Activated T-cell treated with anti-CD3 and anti-CD28 coated beads for 1 hour (primary cell): ENCODE data around the gene COL15A1.
"Not testable (repeated sequence)": the region's sequence is repeated elsewhere in the genome, so short reads cannot be mapped to it uniquely, and the experiment has no call there.

Experiments used
- DNase-seq: peaks from one replicate; pipeline ENCODE4 v3.0.0-alpha.2; 2020; ENCODE audit warnings: low read depth

COL15A1 gene

DNA sequence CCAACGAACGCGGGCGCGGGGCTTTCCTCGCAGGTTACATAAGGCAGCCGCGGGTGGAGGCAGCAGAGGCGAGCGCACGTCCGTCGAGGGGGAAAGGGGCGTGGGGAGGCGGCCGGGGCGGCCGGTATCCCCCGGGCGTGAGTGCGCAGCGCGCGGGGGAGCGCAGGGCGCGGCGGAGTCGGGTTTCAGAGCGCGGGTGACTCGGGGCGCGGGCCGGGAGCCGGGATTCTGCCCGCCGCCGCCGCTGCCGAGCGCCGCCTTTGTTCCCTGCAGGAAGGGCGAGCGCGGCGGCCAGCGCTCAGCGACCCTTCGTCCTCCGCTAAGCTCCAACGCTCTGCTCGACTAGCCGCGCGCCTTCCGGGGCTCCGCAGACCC is at the start of gene COL15A1:
Gene COL15A1, plus strand, starts transcription at position 226 of the 375 bp plus-strand sequence. CDS start 155 bp downstream, outside the sequence.
- DNase-seq: no peak

DNA sequence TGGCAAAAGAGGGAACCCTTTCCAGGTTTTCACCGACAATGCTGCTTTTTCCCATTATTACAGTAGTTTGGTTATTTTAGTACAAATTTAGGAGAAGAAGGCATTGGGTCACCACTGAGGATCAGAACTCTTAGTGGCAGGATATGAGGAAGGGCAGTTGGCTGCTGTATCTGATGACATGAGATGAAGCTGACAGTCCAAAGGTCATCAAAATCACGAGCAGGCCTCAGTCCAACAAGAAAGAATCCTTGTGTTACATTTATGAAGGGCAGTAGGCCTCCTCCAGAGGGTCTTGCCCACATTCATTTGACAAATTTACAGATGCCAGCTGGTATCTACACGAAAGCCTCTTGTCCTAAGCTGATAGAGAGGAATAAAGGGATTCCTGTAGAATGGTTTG is 49.5 kb upstream of the COL15A1 start:
- no peak for DNase-seq

DNA sequence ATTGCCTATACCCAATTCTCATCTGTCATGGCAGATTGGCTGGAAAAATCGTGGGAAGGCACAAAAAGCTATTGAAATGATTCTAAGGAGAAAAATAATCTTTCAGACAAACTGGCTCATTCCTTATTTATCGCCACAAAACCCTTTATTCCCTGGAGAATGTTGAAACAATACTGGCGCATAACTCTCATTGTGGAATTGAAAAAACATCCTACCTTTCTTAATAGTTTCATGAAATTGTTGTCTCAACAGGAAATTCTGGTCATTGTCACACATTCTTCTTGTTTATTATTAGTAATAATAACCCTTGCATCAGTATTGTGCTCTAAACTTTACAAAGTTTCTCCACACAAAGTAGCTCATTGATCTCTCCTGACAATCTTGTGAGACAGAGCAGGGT is 48.9 kb upstream of the COL15A1 start:
- no peak for DNase-seq

DNA sequence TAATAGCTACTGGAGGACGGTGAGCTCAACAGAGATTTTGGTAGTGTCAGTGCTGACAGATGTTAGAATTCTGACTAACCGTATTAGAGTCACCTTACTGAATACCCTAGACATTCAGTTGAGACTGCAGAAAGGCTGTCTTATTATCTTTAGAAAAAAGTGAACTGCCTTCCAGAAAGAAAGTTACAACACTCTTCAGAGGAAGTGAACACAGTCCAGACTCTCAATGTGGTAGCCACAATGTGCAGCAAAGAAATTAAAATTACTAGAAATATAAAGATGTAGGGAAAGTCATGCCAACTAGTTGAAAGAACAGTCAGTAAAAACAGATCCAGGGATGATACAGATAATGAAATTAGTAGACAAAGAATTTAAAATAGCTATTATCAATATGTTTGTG is 47.1 kb upstream of the COL15A1 start:
- DNase-seq: no peak

DNA sequence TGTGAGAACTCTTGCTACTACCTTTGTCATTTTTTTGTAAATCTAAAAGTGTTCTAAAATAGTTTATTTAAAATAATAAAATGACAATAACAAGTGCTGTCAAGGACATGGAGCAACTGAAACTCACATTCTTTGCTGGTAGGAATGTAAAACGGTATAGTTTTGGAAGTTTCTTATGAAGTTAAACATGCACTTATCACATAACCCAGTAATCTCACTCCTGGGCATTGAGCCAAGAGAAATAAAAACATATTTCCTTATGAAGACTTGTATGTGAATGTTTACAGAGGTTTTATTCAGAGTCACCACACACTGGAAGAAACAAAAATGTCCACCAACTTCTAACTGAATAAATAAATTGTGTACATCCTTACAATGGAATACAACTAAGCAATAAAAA is 46.0 kb upstream of the COL15A1 start:
- DNase-seq: no peak

DNA sequence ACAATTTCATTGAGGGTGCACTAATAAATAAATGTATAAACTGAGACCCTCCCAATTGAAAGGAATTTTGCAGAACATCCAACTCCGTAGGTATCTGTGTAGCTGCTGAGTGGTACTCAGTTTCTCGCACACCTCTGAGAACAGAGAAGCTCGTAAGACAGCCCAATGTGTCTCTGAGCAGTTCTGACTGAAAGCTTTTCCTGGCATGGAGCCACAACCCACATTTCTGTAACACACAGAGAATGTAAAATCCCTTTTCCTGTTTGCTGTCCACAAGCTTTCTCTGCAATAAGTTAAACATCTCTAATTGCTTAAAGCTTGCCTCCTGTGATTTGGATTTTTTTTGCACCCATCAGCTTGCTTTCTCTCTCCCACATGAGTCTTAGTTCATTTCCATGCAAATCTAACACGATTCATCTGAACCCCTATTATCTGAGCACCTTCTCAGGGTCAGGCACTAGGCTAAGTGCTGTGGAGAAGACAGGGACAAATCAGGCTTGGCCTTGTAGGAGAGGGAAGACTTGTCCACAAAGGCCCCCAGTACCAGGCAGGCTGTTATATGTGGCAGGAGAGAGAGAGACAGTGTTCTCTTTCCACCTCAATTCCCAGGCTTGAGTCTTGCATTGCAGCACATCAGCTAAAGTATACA is 44.2 kb upstream of the COL15A1 start:
- DNase-seq: no peak

DNA sequence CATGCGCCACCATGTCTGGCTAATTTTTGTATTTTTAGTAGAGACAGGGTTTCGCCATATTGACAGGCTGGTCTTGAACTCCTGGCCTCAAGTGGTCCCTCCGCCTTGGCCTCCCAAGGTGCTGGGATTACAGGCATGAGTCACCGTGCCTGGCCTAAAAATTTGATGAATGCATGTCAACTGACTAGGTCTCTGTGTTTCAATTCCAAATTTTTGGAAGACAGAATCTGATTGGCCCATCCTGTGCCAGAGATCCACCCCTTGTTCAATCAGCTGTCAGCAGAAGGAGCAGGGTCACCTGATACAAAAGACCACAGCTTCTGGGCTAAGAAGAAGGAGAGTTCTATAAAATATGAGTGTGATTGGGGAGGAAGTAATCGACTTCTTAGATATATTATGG is 43.5 kb upstream of the COL15A1 start:
- DNase-seq: no peak

DNA sequence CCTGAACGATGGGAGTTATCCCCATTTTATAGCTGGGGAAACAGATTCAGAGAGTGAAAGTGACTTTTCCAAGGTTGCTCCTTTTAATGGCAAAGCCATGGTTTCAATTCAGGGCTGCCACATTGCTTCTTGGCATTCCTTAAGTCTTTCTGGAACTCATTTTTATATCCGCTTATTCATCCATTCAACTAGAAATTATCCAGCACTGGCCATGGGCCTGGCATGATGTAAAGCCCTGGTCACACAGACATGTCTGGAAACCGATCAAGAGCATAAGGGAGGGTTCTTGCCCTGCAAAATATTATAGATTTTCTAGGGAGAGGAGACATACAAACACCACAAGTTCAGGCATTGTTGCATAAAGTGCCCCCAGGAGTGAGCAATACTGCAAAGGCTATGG is 43.0 kb upstream of the COL15A1 start:
- no peak for DNase-seq

DNA sequence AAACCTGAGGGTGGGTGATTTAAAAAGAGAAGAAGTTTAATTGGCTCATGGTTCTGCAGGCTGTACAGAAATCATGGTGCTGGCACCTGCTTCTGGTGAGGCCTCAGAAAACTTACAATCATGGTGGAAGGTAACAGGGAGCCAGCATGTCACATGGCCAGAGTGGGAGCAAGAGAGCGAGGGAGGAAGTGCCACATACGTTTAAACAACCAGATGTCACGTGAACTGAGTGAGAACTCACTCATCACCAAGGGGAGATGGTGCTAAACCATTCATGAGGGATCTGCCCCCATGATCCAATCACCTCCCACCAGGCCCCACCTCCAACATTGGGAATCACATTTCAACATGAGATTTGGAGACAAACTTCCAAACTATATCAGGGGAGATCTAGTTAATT is 41.9 kb upstream of the COL15A1 start:
- not testable (repeated sequence) for DNase-seq

DNA sequence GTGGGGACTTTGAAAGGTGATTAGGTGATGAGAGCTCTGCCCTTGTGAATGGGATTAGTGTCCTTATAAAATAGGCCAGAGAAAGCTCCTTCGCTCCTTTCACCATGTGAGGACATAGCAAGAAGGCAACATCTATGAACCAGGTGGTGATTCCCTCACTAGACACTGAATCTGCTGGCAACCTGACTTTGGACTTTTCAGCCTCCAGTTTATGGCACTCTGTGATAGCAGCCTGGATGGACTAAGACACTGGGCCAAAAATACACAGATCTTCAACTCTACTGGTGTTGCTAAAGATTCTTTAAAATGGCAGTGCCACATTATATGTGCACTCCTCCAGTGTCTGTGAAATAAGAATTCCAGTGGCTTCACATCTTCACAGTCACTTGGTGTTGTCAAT is 41.2 kb upstream of the COL15A1 start:
- DNase-seq: no peak

DNA sequence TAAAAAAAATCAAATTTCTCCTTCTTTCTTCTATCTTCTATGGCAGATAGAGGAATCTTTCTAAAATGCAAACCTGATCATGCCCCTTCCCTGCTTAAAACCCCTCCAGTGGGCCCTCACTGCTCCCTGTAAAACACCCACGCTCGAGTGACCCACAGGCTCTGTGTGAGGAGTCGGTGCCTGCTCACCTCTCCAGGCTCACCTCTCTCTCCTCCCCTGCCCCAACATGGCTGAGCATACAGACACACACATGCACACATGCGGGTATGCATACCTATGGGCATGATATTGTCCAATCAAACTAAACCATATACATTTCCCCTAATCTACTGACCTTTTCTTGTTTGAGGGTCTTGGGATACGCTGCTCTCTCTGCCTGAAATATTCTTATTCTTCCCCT is 40.8 kb upstream of the COL15A1 start:
- no peak for DNase-seq

DNA sequence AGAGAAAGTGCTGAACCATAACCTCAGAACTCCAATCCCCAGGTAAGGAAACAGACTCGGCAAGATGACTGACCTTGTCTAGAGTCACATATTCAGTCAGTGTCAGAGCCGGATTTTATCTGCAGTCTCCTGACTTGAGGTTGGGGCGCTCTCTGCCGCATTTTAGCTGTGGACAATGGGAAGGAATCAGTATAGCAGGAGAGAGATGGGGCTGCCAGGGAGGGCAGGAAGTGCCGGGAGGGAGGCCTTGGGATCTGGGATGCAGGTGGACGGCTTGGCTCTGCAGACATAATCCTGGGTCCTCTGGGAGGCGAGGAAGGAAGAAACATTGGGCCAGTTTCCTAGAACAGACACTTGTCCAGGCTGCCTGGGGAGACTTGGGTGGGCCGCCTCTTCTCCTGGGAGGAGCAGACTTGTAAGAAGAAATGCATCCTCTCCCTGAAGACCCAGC is 39.7 kb upstream of the COL15A1 start:
- no peak for DNase-seq

DNA sequence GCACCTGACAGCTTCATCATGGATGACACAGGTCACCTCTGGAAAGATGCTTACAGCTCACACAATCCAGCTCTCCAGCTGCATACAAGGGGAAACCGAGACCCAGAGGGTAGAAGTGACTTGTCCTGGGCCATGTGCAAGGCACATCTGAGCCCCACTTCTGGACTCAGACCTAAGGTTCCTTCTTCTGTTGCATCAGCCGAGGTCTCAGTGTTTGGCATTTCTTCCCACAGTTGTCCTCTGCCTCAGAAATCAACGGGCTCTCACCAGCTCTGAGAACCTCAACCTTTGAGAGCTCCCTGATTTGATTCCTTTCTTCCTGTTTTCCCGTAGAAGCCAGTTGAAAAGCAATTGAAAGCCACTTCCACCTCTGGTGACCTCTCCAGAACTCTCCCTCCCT is 38.7 kb upstream of the COL15A1 start:
- DNase-seq: no peak

DNA sequence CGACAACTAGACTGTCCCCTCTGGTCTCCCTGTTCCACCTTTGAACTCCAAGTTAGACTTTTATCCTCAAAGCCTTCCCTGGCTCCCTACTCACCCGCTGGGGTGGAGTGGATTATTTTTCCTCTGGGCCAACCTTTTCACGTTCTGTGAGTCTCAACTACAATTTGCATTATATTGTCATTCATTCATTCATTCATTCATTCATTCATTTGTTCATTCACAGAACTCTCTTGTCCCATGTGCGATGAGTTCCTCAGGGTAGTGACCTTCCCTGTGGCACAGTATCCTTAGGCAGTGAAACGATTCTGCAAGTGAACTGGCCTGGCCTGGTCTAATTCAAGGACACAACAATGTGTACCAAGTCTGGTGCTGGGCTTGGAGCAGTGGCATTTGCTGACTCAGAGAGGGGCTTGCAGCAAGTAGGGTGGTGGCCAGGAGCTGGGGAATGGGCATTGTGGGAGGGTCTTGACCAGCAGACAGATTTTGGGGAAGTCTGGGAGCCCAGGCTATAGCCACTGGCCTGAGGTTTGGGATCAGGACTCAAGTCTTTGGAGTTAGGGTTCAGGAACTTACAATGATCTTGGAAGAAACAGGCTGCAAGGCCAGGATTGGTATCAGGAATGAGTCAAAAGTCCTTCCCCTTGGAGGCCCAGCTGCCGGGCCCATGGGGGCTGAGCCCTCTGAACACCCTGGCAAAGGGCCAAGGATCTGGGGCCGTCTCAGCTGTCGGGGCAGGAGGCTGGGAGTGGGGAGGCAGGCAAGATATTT is 37.2 kb upstream of the COL15A1 start:
- DNase-seq: no peak

DNA sequence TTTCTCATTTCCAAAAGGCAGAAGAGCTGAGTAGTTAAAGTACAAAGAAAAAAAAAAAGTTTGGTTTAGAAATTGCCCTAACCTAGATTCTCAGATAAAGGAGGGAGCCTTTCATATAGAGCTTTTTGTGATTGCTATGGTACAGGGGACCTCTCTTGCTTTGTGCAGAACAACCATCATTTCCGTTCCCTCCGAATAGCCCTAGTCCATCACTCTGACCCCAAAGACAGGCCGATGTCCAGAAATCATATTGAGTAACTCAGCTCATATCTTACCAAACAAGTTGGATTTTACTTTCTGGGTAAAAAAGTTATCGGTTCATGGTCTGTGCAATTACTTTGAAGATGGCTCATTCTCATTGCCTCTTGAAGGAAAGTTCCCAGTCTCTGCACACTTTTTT is 36.7 kb upstream of the COL15A1 start:
- DNase-seq: no peak

DNA sequence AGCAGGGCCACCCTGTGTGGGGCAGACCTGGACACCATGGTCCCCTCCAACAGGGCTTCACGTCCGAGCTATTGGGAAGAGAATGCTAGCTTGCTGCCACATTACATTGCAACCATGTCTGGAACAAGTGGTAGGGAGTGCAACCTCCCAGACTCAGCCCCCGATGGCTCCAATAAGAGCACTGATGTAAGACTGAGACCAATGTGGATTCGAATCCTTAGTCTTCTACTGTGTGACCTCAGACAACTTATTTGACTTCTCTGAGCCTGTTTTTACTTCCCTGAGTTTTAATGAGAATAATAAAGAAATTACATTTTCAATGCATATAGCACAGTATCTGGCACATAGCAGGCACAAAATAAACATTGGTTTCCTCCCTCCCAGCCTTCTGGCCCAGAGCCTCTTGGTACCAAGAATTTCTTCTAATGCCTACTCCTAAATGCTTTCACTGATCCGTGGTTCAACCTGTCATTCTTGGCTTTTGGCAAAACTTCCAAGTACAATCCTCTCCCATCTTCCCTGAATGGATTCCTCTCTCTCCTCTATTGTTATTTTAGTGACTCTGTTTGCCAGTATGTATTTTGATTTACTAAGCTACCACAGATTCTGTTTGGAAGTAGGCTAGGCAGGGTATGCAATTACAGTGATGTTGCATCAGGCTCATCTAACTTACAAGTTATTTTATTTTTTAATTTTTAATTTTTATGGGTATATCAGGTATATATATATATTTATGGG is 34.6 kb upstream of the COL15A1 start:
- DNase-seq: no peak

DNA sequence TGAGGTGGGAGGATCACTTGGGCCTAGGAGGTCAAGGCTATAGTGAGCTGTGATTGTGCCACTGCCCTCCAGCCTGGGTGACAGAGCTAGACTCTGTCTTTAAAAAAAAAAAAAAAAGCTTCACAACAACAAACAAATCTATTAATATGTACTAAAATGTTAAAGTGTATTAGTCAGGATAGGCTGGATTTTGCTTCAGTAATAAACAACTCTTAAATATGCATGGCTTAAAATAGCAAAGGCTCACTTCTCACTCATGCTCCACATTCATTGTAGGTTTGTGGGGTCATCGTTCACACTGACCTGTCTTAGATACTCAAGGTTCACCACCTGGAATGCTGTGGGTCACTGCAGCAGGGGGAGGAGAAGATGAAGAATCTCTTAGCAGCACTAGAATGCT is 33.8 kb upstream of the COL15A1 start:
- DNase-seq: no peak

DNA sequence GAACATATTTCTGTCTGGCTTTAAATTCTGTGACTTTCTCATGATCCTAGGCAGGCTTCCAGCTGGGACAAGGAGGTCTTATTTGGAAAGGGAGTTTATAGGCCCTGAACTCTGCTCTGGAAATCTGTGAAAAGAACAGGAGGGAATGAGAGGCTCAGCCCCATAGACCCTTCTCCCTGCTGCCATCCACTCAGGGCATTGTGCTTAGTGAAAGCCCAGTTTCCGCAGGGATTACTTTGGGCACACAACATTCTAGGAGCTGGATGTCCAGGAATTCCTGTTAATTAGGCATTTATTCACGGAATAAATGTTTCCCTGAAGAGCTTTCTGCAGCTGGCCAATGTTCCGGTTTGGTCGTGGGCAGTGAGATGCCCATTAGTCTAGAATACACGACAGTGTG is 32.7 kb upstream of the COL15A1 start:
- no peak for DNase-seq

DNA sequence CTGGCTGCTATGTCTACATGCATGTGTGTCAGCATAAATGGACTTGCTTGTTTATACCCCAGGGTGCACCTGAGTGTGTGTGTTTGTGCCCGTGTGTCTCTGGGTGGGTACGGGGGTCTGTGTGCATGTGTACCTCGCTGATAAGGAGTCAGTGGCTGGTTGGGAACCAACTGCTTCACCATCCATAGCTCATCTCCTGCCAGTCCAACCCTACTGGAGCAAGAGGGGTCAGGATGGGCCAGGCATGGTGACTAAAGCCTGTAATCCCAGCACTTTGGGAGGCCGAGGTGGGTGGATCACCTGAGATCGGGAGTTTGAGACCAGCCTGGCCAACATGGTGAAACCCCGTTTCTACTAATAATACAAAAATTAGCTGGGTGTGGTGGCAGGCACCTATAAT is 32.0 kb upstream of the COL15A1 start:
- DNase-seq: not testable (repeated sequence)

DNA sequence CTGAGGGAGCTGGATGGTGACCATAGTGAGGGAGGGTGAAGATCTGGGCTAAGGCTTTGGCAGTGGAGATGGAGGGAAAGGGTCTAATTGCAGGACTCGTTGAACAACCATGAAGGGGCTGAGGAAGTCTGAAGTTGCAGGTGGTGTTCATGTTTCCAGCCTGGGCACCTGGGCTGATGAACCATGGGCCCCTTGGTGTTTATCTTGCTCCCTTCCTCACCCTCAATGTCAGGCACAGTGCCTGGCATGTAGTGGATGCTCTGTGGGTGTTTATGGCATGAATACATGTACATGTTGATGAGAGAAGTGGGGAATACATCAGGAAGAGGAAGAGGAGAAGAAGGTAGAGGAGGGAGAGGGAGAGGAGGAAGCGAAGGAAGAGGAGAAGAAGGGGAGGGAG is 31.3 kb upstream of the COL15A1 start:
- no peak for DNase-seq

DNA sequence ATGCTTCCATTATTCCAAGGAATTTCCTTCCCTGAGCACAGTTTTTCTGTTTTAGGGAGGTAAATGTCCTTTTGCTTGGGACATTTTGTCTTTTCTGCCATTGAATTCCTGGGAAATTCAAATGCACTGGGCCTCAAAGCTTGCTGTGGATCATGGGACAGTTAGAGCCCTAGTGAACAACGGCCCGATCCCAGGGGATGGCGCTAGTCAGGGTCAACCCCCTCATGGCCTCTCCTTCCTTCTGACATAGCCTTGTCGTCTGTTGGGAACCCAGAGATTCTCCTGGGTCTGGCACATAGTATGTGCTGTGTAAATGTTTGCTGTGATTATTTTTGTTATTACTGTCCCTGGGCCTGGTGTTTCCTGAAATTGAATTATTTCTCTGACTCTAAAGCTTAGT is 30.7 kb upstream of the COL15A1 start:
- no peak for DNase-seq

DNA sequence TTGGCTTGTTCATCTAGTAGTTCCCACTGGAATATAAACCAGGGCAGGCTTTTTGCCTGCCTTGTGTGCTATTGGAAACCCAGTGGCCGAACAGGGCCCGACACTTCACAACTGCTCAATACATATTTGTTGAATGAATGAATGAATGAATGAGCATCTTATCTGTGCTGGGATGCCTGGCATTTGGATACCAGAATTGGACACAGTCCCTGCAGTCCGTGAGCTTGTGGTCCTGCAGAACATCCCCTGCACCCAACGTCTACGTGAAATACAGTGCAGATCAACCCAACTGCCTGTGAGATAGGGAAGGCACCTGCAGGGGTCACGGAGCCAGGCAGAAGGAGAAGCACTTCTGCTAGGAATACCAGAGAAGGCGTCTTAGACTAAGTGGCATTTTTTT is 30.0 kb upstream of the COL15A1 start:
- DNase-seq: no peak

DNA sequence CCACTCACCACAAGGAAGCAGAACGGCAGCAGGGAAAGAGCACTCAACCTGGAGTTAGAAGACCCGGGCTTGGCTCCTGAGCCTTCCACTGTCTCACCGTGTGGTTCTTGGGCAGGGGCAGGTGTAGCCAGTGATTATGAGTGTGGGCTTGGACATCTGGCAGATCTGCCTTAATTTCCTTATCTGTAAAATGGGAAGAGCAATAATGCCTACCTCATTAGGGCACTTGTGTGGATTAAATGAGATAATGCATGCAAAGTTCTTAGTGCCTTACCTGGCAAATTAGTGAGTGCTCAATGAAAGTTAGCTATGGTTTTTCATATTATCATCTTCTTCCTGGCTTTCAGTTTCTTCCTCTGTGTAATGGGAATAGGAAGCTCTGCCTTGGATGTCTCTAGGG is 28.1 kb upstream of the COL15A1 start:
- no peak for DNase-seq
